ENCODE results near the gene TMEM38B.

GRCh38 chr9:105686936-105687335 is 7.4 kb upstream of the TMEM38B start:
- TF ChIP-seq CTCF (IDR thresholded peaks at IDR 0.05; ENCODE audit: insufficient read depth, low read length) = no peak
- no peak for TF ChIP-seq POLR2AphosphoS5 (IDR thresholded peaks at IDR 0.05; ENCODE audit: low read depth)
- no peak for TF ChIP-seq GABPA (IDR thresholded peaks at IDR 0.05; ENCODE audit: low read depth)

Data from HL-60 (cell line).